WTC11 (cell line): ENCODE measurements around the gene DBET. TPM values are rescaled to one million over a fixed set of nuclear protein-coding genes. Genes with fewer than 3 reads are reported as not detected.
"Not testable (repeated sequence)": the region's sequence is repeated elsewhere in the genome, so short reads cannot be mapped to it uniquely, and the experiment has no call there.

ENCODE experiments used
- ATAC-seq: fragments of 200-7000 bp; cut with Tn5 transposase; 2 replicates; pipeline ENCODE4 v1.10.0; 2021; ENCODE audit warnings: mild to moderate bottlenecking, moderate library complexity
- CTCF ChIA-PET: fragments of 300-600 bp; sonication (Branson Sonifier 250); formaldehyde crosslinking; loops from one replicate; lab custom pipeline; 2021; ENCODE audit warnings: antibody characterized with exemption; lab: Charles Lee
- POLR2A ChIA-PET: fragments of 350-600 bp; sonication (Branson Sonifier 250); formaldehyde crosslinking; loops from one replicate; lab custom pipeline; 2021; ENCODE audit warnings: antibody characterized with exemption; lab: Charles Lee
- DNase-seq: peaks from one replicate; pipeline ENCODE4 v3.0.0; 2021; ENCODE audit warnings: low spot score
- H3K27ac Mint-ChIP-seq: 2 replicates; pipeline ENCODE4 v1.8.0; 2021; ENCODE audit warnings: mixed read lengths
- H3K27me3 Mint-ChIP-seq: 2 replicates; pipeline ENCODE4 v1.8.0; 2021; ENCODE audit warnings: low read depth, mild to moderate bottlenecking, moderate library complexity, mixed read lengths
- H3K36me3 Mint-ChIP-seq: 2 replicates; pipeline ENCODE4 v1.8.0; 2021; ENCODE audit warnings: mixed read lengths
- H3K4me1 Mint-ChIP-seq: 2 replicates; pipeline ENCODE4 v1.8.0; 2022; ENCODE audit warnings: mixed read lengths
- H3K4me3 Mint-ChIP-seq: 2 replicates; pipeline ENCODE4 v1.8.0; 2021; ENCODE audit warnings: mild to moderate bottlenecking, moderate library complexity, mixed read lengths
- H3K9me3 Mint-ChIP-seq: 2 replicates; pipeline ENCODE4 v1.8.0; 2021; ENCODE audit warnings: mixed read lengths
- OVOL2 ChIP-seq: fragments of 250-450 bp; sonication (Bioruptor Pico); IDR thresholded peaks from 2 replicates; pipeline ENCODE4 v1.9.0; 2021; ENCODE audit warnings: mild to moderate bottlenecking, borderline replicate concordance
- total RNA-seq: library from RNA; stranded (reverse); gene quantifications from 3 replicates; pipeline ENCODE4 v1.2.3, GENCODE V29; 2021

DBET gene
- total RNA-seq, 1 experiment from 2014 or later: 0.24 TPM

- DNase-seq, CTCF ChIA-PET, H3K27ac Mint-ChIP-seq, ATAC-seq, H3K27me3 Mint-ChIP-seq, H3K9me3 Mint-ChIP-seq, H3K4me3 Mint-ChIP-seq, H3K4me1 Mint-ChIP-seq, H3K36me3 Mint-ChIP-seq: not testable (repeated sequence)
- POLR2A ChIA-PET: interaction anchor here (0.6 kb wide), 1 partner anchor 1705 kb away, joined by 4 read pairs; no protein-coding TSS in a partner anchor
Measured at GRCh38 chr4:190106611-190107480, 42.5 kb downstream of the DBET start.

GRCh38 chr4:190107766-190108485 lies 43.6 kb downstream of the DBET start:
- POLR2A ChIA-PET, DNase-seq, H3K9me3 Mint-ChIP-seq, H3K27ac Mint-ChIP-seq, H3K27me3 Mint-ChIP-seq, H3K4me3 Mint-ChIP-seq, H3K4me1 Mint-ChIP-seq, H3K36me3 Mint-ChIP-seq, CTCF ChIA-PET, ATAC-seq: not testable (repeated sequence)

GRCh38 chr4:190108756-190109155 lies 44.5 kb downstream of the DBET start:
- H3K4me3 Mint-ChIP-seq, H3K4me1 Mint-ChIP-seq, H3K27me3 Mint-ChIP-seq, H3K9me3 Mint-ChIP-seq, H3K27ac Mint-ChIP-seq, DNase-seq, ATAC-seq, POLR2A ChIA-PET, CTCF ChIA-PET, H3K36me3 Mint-ChIP-seq: not testable (repeated sequence)

- H3K4me1 Mint-ChIP-seq, CTCF ChIA-PET: not testable (repeated sequence)
Measured at GRCh38 chr4:190109390-190110011, 45.2 kb downstream of the DBET start.

GRCh38 chr4:190110033-190110432 lies 45.7 kb downstream of the DBET start:
- CTCF ChIA-PET, H3K36me3 Mint-ChIP-seq, DNase-seq, H3K9me3 Mint-ChIP-seq, H3K27ac Mint-ChIP-seq, H3K27me3 Mint-ChIP-seq, H3K4me3 Mint-ChIP-seq, POLR2A ChIA-PET, ATAC-seq, H3K4me1 Mint-ChIP-seq: not testable (repeated sequence)

More at GRCh38 chr4:190109390-190110011, 45.2 kb downstream of the DBET start:
- H3K4me3 Mint-ChIP-seq, H3K27ac Mint-ChIP-seq, H3K36me3 Mint-ChIP-seq, H3K27me3 Mint-ChIP-seq, H3K9me3 Mint-ChIP-seq, ATAC-seq, POLR2A ChIA-PET, DNase-seq: not testable (repeated sequence)

GRCh38 chr4:190110570-190111295 lies 46.4 kb downstream of the DBET start:
- H3K9me3 Mint-ChIP-seq, ATAC-seq, H3K27me3 Mint-ChIP-seq, H3K4me3 Mint-ChIP-seq, POLR2A ChIA-PET, CTCF ChIA-PET, H3K36me3 Mint-ChIP-seq, DNase-seq, H3K4me1 Mint-ChIP-seq, H3K27ac Mint-ChIP-seq: not testable (repeated sequence)
- TF ChIP-seq OVOL2 (CRISPR knock-in tag): peak; percentile 77; the same call in 1 of the 2 replicates

- H3K4me3 Mint-ChIP-seq, ATAC-seq, H3K9me3 Mint-ChIP-seq, H3K27ac Mint-ChIP-seq, H3K27me3 Mint-ChIP-seq, POLR2A ChIA-PET, H3K4me1 Mint-ChIP-seq, CTCF ChIA-PET, DNase-seq: not testable (repeated sequence)
- H3K36me3 Mint-ChIP-seq: peaks cover 11% of the 10 kb centered on the region
Measured at GRCh38 chr4:190112879-190113278, 48.6 kb downstream of the DBET start.

- peaks cover 13% of the 10 kb centered on the region for H3K36me3 Mint-ChIP-seq
- CTCF ChIA-PET, H3K27me3 Mint-ChIP-seq, H3K4me3 Mint-ChIP-seq, DNase-seq, H3K4me1 Mint-ChIP-seq, H3K9me3 Mint-ChIP-seq, ATAC-seq, POLR2A ChIA-PET, H3K27ac Mint-ChIP-seq: not testable (repeated sequence)
Measured at GRCh38 chr4:190114991-190115390, 50.7 kb downstream of the DBET start.

Other genes starting within 250 kb of the DBET start
- gene FRG1, start 123.6 kb upstream of the DBET start, total RNA-seq: 23.1 to 27.3 TPM (median 24.5 TPM) in 3 replicates
- gene FRG2, start 37.2 kb upstream of the DBET start, total RNA-seq: not detected in 3 replicates
- 0.52 TPM in 1 of 3 replicates, not detected in the others for gene DUX4, start 109.3 kb downstream of the DBET start, total RNA-seq